HCT116 (cell line): ENCODE data around the gene HAUS8. TPM values are rescaled to one million over a fixed set of nuclear protein-coding genes. Genes with fewer than 3 reads are reported as not detected.

Source experiments
- ATAC-seq: fragments of 200-7000 bp; cut with Tn5 transposase; 2 replicates; pipeline ENCODE4 v1.9.1; 2020; ENCODE audit warnings: mild to moderate bottlenecking, moderate library complexity
- BruUV-seq: library from RNA; stranded (reverse); fragments of 400-500 nt; replicated peaks from 2 replicates; lab custom pipeline; 2021; lab: Mats Ljungman, UMichigan
- CTCF ChIA-PET: fragments of 300-600 bp; sonication (Branson Sonifier 250); formaldehyde crosslinking; loops from one replicate; lab custom pipeline; 2021; ENCODE audit warnings: antibody characterized with exemption; lab: Charles Lee
- POLR2A ChIA-PET: fragments of 300-600, 350-600 bp; sonication (Branson Sonifier 250); formaldehyde crosslinking; loops from one replicate; lab custom pipeline; 2021; ENCODE audit warnings: antibody characterized with exemption; lab: Charles Lee
- RAD21 ChIA-PET, 2 experiments: fragments of 300-600 bp; sonication (Branson Sonifier 250); formaldehyde crosslinking; loops; one replicate each; lab custom pipeline; 2023; ENCODE audit warnings: low total read pairs in 2 of 2; ENCODE audit not compliant: uncharacterized antibody in 2 of 2, unreplicated experiment in 2 of 2, low non-redundant PET in 1 of 2; lab: Charles Lee
- DNase-seq: peaks from one replicate; pipeline ENCODE4 v3.0.0-alpha.2; 2010; ENCODE audit warnings: low read depth, low spot score
- H2AFZ ChIP-seq: fragments of 200-600 bp; shearing (Covaris generic), sonication (generic); 2 replicates; pipeline ENCODE4 v1.6.1; 2017; ENCODE audit warnings: low read depth, mixed run types, mixed read lengths, antibody characterized with exemption, low read length; ENCODE audit not compliant: poor library complexity, severe bottlenecking
- H3K27ac ChIP-seq: 2 replicates; pipeline ENCODE4 v1.5.1; 2012; ENCODE audit warnings: low read depth, low read length
- H3K27me3 ChIP-seq: fragments of 200-600 bp; sonication (generic); 2 replicates; pipeline ENCODE4 v1.6.1; 2016; ENCODE audit warnings: mixed run types, low read length, mixed read lengths; ENCODE audit not compliant: insufficient read depth
- H3K36me3 ChIP-seq, 2 experiments: fragments of 200-500 bp in 1 of 2; fragments of 200-600 bp in 1 of 2; sonication (Bioruptor generic) in 1 of 2; sonication (generic) in 1 of 2; 2 replicates each; pipeline versions ENCODE4 v1.5.1 to v1.6.1; 2014 to 2016; ENCODE audit warnings: low read length in 2 of 2, inconsistent platforms in 1 of 2, mixed read lengths in 1 of 2, mixed run types in 1 of 2; ENCODE audit not compliant: insufficient read depth in 2 of 2, control insufficient read depth in 1 of 2
- H3K4me1 ChIP-seq, 2 experiments: fragments of 200-600 bp in 1 of 2; sonication (generic) in 1 of 2; 2 replicates each; pipeline versions ENCODE4 v1.5.1 to v1.6.1; 2012 to 2017; ENCODE audit warnings: low read length in 2 of 2, inconsistent platforms in 1 of 2, mild to moderate bottlenecking in 1 of 2, mixed read lengths in 1 of 2, mixed run types in 1 of 2, moderate library complexity in 1 of 2; ENCODE audit not compliant: insufficient read depth in 2 of 2, control insufficient read depth in 1 of 2
- H3K4me2 ChIP-seq: fragments of 200-600 bp; sonication (generic); 2 replicates; pipeline ENCODE4 v1.6.1; 2017; ENCODE audit warnings: mixed run types, low read length, mixed read lengths
- H3K4me3 ChIP-seq, 2 experiments: fragments of 200-600 bp in 1 of 2; sonication (generic) in 1 of 2; replicated peaks in 1 of 2; 2 replicates each; pipeline ENCODE4 v1.5.1; 2011 to 2016; ENCODE audit warnings: low read length in 2 of 2, control low read depth in 1 of 2, low read depth in 1 of 2, mild to moderate bottlenecking in 1 of 2, mixed read lengths in 1 of 2, mixed run types in 1 of 2
- H3K79me2 ChIP-seq: fragments of 200-600 bp; sonication (generic); 2 replicates; pipeline ENCODE4 v1.6.1; 2017; ENCODE audit warnings: mild to moderate bottlenecking, mixed run types, low read length, moderate library complexity, mixed read lengths; ENCODE audit not compliant: insufficient read depth
- H3K9ac ChIP-seq: fragments of 200-600 bp; sonication (generic); 2 replicates; pipeline ENCODE4 v1.6.1; 2016; ENCODE audit warnings: low read length, mixed read lengths
- H3K9me2 ChIP-seq: fragments of 200-600 bp; sonication (generic), shearing (Covaris generic); 2 replicates; pipeline ENCODE4 v1.6.1; 2017; ENCODE audit warnings: mixed run types, mild to moderate bottlenecking, moderate library complexity; ENCODE audit not compliant: insufficient read depth
- H3K9me3 ChIP-seq, 2 experiments: fragments of 200-500 bp in 1 of 2; fragments of 200-600 bp in 1 of 2; sonication (Bioruptor generic) in 1 of 2; sonication (generic) in 1 of 2; 2 replicates each; pipeline ENCODE4 v1.6.1; 2014 to 2017; ENCODE audit warnings: low read length in 2 of 2, mixed read lengths in 2 of 2, inconsistent platforms in 1 of 2, low read depth in 1 of 2, mild to moderate bottlenecking in 1 of 2, mixed run types in 1 of 2, moderate library complexity in 1 of 2; ENCODE audit not compliant: control insufficient read depth in 1 of 2, insufficient read depth in 1 of 2
- H4K20me1 ChIP-seq: fragments of 200-600 bp; sonication (generic), shearing (Covaris generic); 2 replicates; pipeline ENCODE4 v1.6.1; 2017; ENCODE audit warnings: mixed run types, mild to moderate bottlenecking, moderate library complexity; ENCODE audit not compliant: insufficient read depth
- CBX3 ChIP-seq: IDR thresholded peaks from 2 replicates; pipeline ENCODE4 v1.6.1; 2012; ENCODE audit warnings: low read depth
- CEBPB ChIP-seq: IDR thresholded peaks from 2 replicates; pipeline ENCODE4 v1.6.1; 2012; ENCODE audit warnings: low read depth
- EGR1 ChIP-seq: IDR thresholded peaks from 2 replicates; pipeline ENCODE4 v1.6.1; 2012; ENCODE audit warnings: low read depth
- ELF1 ChIP-seq: IDR thresholded peaks from 2 replicates; pipeline ENCODE4 v1.6.1; 2012; ENCODE audit warnings: low read depth, borderline replicate concordance
- EZH2 ChIP-seq: fragments of 200-600 bp; sonication (generic); IDR thresholded peaks from 2 replicates; pipeline ENCODE4 v1.6.1; 2017; ENCODE audit warnings: antibody characterized with exemption, mixed run types
- EZH2phosphoT487 ChIP-seq: fragments of 200-600 bp; IDR thresholded peaks from 2 replicates; pipeline ENCODE4 v1.6.1; 2018; ENCODE audit warnings: antibody characterized with exemption, borderline replicate concordance
- JUND ChIP-seq: IDR thresholded peaks from 2 replicates; pipeline ENCODE4 v1.6.1; 2012
- MAX ChIP-seq: IDR thresholded peaks from 2 replicates; pipeline ENCODE4 v1.6.1; 2012
- POLR2A ChIP-seq: IDR thresholded peaks from 2 replicates; pipeline ENCODE4 v1.7.0; 2011; ENCODE audit warnings: borderline replicate concordance; ENCODE audit not compliant: insufficient read depth, insufficient read length; ENCODE audit errors: extremely low read depth
- SIN3A ChIP-seq: IDR thresholded peaks from 2 replicates; pipeline ENCODE4 v1.6.1; 2012; ENCODE audit warnings: low read depth
- SP1 ChIP-seq: IDR thresholded peaks from 2 replicates; pipeline ENCODE4 v1.6.1; 2012; ENCODE audit warnings: low read depth
- SRF ChIP-seq: IDR thresholded peaks from 2 replicates; pipeline ENCODE4 v1.6.1; 2012; ENCODE audit warnings: low read depth
- YY1 ChIP-seq: IDR thresholded peaks from 2 replicates; pipeline ENCODE4 v1.6.1; 2011; ENCODE audit warnings: low read length, low read depth, moderate library complexity, mild to moderate bottlenecking; ENCODE audit not compliant: insufficient replicate concordance; ENCODE audit errors: extremely low read depth
- ZBTB33 ChIP-seq: IDR thresholded peaks from 2 replicates; pipeline ENCODE4 v1.6.1; 2011; ENCODE audit warnings: mild to moderate bottlenecking, low read length, moderate library complexity; ENCODE audit not compliant: insufficient replicate concordance; ENCODE audit errors: extremely low read depth
- ZFX ChIP-seq: fragments of 450-650 bp; IDR thresholded peaks from 2 replicates; pipeline ENCODE4 v1.6.1; 2017
- ZNF274 ChIP-seq: fragments of 200-500 bp; sonication (Bioruptor generic); IDR thresholded peaks from 2 replicates; pipeline ENCODE4 v1.6.1; 2014; ENCODE audit warnings: mild to moderate bottlenecking, low read depth, low read length, inconsistent platforms
- intact Hi-C: fragments of 100-400 bp; cut with micrococcal nuclease; formaldehyde crosslinking; loops from 2 replicates; pipeline ENCODE4 v1.10.0; 2022
- total RNA-seq: library from RNA; stranded (reverse); gene quantifications from one replicate; pipeline ENCODE4 v1.2.1, GENCODE V29; 2021; ENCODE audit not compliant: unreplicated experiment
- TF ChIP-seq, protein P1 (sequence below), 3 experiments: fragments of 200-600 bp in 1 of 3; sonication (generic) in 1 of 3; IDR thresholded peaks in 2 of 3; conservative IDR thresholded peaks in 1 of 3; 2 replicates each; pipeline ENCODE4 v1.5.1; 2012 to 2017; ENCODE audit warnings: low read depth in 2 of 3, low read length in 2 of 3, antibody characterized with exemption in 1 of 3, borderline replicate concordance in 1 of 3, control low read depth in 1 of 3, mild to moderate bottlenecking in 1 of 3, mixed read lengths in 1 of 3, mixed run types in 1 of 3, moderate library complexity in 1 of 3; ENCODE audit not compliant: insufficient read depth in 1 of 3

HAUS8 gene
- total RNA-seq, 1 experiment from 2014 or later = 23.6 TPM

DNA sequence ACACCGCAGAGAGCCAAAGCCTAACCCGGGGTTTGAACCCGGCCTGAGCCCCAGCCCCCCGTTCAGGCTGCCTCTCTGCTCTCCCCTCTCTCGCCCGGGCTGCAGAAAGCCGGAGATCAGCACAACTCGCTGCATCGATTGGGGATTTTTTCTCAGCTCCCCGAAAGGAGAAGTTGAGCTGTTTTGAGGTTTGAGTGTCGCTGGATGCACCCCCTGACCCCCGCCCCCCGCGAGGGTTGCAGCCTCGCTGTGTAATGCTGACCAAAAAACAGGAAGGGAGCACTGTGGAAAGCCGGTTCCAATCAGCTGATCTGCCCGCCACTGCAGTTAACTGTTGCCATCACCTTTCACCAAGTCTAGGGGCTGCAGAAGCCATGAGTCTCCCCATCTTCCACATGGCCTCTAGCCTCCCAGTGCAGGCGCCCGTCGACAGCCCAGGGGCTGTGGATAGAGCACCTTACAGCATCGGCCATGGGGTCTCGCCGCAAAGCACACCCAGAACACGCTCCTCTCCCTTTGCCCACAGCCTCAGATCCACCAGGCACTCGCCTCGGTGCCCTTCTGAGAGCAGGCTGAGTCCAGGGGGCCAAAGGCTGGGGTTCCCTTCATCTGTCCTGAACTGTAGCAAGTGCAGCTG, 34.8 kb upstream of the HAUS8 start:
- Histone ChIP-seq H3K9ac (no peak overlapping the region), H3K9me2 (no peaks in the 10 kb centered on the region), H4K20me1 (no peaks in the 10 kb centered on the region), H3K9me3 (no peaks in the 10 kb centered on the region), H2AFZ (no peak overlapping the region), H3K79me2 (peaks cover 76% of the 10 kb centered on the region), H3K4me3 (no peak overlapping the region), H3K27me3 (no peaks in the 10 kb centered on the region), H3K27ac (no peak overlapping the region), H3K36me3 (peaks cover 4% of the 10 kb centered on the region in 2 experiments; a peak in 3 of 4 replicates), H3K4me2 (no peak overlapping the region), H3K4me1 (peaks cover 21 to 24% of the 10 kb centered on the region in 2 experiments)
- BruUV-seq = no TSS peak
- CTCF ChIA-PET = no interaction called here
- intact Hi-C loops = no loop called here
- POLR2A ChIA-PET = no interaction called here
- TF ChIP-seq JUND = no peak
- TF ChIP-seq ZNF274 = no peak
- ATAC-seq = no peak
- RAD21 ChIA-PET = no interaction called here
- no peak for DNase-seq

GRCh38 chr19:17109300-17109699, 34.0 kb upstream of the HAUS8 start:
- no TSS peak for BruUV-seq
- Histone ChIP-seq H3K9me3 (no peaks in the 10 kb centered on the region), H2AFZ (no peak overlapping the region), H3K27ac (no peak overlapping the region)
- ATAC-seq = no peak
- TF ChIP-seq CEBPB = no peak
- no peak for TF ChIP-seq SIN3A
- no peak for TF ChIP-seq CBX3
- TF ChIP-seq, protein P1, sequence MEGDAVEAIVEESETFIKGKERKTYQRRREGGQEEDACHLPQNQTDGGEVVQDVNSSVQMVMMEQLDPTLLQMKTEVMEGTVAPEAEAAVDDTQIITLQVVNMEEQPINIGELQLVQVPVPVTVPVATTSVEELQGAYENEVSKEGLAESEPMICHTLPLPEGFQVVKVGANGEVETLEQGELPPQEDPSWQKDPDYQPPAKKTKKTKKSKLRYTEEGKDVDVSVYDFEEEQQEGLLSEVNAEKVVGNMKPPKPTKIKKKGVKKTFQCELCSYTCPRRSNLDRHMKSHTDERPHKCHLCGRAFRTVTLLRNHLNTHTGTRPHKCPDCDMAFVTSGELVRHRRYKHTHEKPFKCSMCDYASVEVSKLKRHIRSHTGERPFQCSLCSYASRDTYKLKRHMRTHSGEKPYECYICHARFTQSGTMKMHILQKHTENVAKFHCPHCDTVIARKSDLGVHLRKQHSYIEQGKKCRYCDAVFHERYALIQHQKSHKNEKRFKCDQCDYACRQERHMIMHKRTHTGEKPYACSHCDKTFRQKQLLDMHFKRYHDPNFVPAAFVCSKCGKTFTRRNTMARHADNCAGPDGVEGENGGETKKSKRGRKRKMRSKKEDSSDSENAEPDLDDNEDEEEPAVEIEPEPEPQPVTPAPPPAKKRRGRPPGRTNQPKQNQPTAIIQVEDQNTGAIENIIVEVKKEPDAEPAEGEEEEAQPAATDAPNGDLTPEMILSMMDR (IDR thresholded peaks at IDR 0.05 in 2 of 3, conservative IDR thresholded peaks at IDR 0.05 in 1 of 3; ENCODE audit: borderline replicate concordance in 1 of 3, insufficient read depth in 1 of 3, low read depth in 2 of 3, low read length in 2 of 3) = no peak
- no peak for TF ChIP-seq ZFX
- no peak for TF ChIP-seq MAX
- no peak for TF ChIP-seq EGR1
- no peak for TF ChIP-seq SRF
- no peak for TF ChIP-seq ZBTB33
- TF ChIP-seq YY1 = no peak
- TF ChIP-seq ZNF274 = no peak
- no peak for TF ChIP-seq ELF1
- no peak for TF ChIP-seq POLR2A
- TF ChIP-seq SP1 = no peak
- no peak for TF ChIP-seq JUND
- TF ChIP-seq EZH2 = no peak
- no peak for TF ChIP-seq EZH2phosphoT487
- TF ChIP-seq, all 23 proteins: peak for 0
- H3K4me3 ChIP-seq = no peak overlapping the region
- peaks cover 81% of the 10 kb centered on the region for H3K79me2 ChIP-seq
- H3K36me3 ChIP-seq = peaks cover 4% of the 10 kb centered on the region in 2 experiments; a peak in 3 of 4 replicates
- RAD21 ChIA-PET = no interaction called here
- no peak for DNase-seq
- no peaks in the 10 kb centered on the region for H3K27me3 ChIP-seq
- intact Hi-C loops = no loop called here
- peaks cover 21 to 24% of the 10 kb centered on the region in 2 experiments for H3K4me1 ChIP-seq
- CTCF ChIA-PET = no interaction called here
- no peak overlapping the region for H3K4me2 ChIP-seq
- H3K9me2 ChIP-seq = no peaks in the 10 kb centered on the region
- no peaks in the 10 kb centered on the region for H4K20me1 ChIP-seq
- no peak overlapping the region for H3K9ac ChIP-seq
- POLR2A ChIA-PET = no interaction called here
